Measurements from ENCODE around the gene UACA.

UACA gene

GRCh38 chr15:70762469-70763119 is 764 bp downstream of the UACA start:
- Histone ChIP-seq H3K9me3 (replicated peaks in 1 of 2; ENCODE audit: control insufficient read depth in 2 of 2, insufficient read depth in 1 of 2, low read depth in 1 of 2, low read length in 2 of 2) (peaks cover 0 to 1% of the 10 kb centered on the region in 2 donors), H3K4ac (ENCODE audit: low read length) (no peak overlapping the region), H3K4me1 (ENCODE audit: control insufficient read depth in 2 of 2, insufficient read depth in 1 of 2, low read depth in 1 of 2, low read length in 2 of 2) (peaks cover 3 to 9% of the 10 kb centered on the region in 2 donors), H4K8ac (ENCODE audit: low read depth, low read length) (no peak overlapping the region), H2BK12ac (ENCODE audit: low read length) (no peak overlapping the region), H3K23ac (ENCODE audit: low read depth, low read length, poor library complexity) (peak overlapping the region; percentile 91), H3K4me2 (ENCODE audit: insufficient read depth, low read length, poor library complexity, severe bottlenecking) (peak overlapping the region; percentile 83), H3K27ac (replicated peaks; ENCODE audit: low read length) (peak overlapping the region; percentile 90), H3K79me1 (ENCODE audit: low read depth, low read length) (peaks cover 7% of the 10 kb centered on the region), H3K36me3 (replicated peaks in 1 of 2; ENCODE audit: control insufficient read depth in 2 of 2, insufficient read depth in 2 of 2, low read length in 2 of 2) (no peaks in the 10 kb centered on the region), H4K91ac (ENCODE audit: low read depth, low read length, poor library complexity) (no peak overlapping the region), H3K27me3 (ENCODE audit: control insufficient read depth in 3 of 3, insufficient read depth in 3 of 3, low read depth in 1 of 3, low read length in 3 of 3) (peaks cover 0 to 23% (median 0%) of the 10 kb centered on the region in 3 experiments), H3K9ac (ENCODE audit: low read depth, low read length, poor library complexity) (peak overlapping the region; percentile 93), H3K18ac (ENCODE audit: low read length) (peak overlapping the region; percentile 95), H2BK120ac (ENCODE audit: low read depth, low read length) (no peak overlapping the region), H2AK5ac (ENCODE audit: low read depth, low read length) (peak overlapping the region; percentile 81), H2BK15ac (ENCODE audit: low read length) (peak overlapping the region; percentile 85), H2BK5ac (ENCODE audit: low read length) (peak overlapping the region; percentile 87), H2AFZ (ENCODE audit: low read length) (peak overlapping the region; percentile 100), H3K4me3 (ENCODE audit: low read length in 2 of 2) (peak overlapping the region; percentile 88 to 98), H3K14ac (ENCODE audit: low read length) (peak overlapping the region; percentile 89)
- peak; percentile 38 for DNase-seq (ENCODE audit: low spot score)
- whole genome bisulfite sequencing, 2 donors (ENCODE audit: extremely low coverage in 2 of 2, insufficient read length in 2 of 2, insufficient replicate concordance in 1 of 2) = no CpG with 5 or more reads among the region's 45 CpGs

GRCh38 chr15:70761931-70762468 is 1.4 kb downstream of the UACA start:
- peaks cover 3 to 9% of the 10 kb centered on the region in 2 donors for H3K4me1 ChIP-seq (ENCODE audit: control insufficient read depth in 2 of 2, insufficient read depth in 1 of 2, low read depth in 1 of 2, low read length in 2 of 2)
- H3K9ac ChIP-seq (ENCODE audit: low read depth, low read length, poor library complexity) = no peak overlapping the region
- no peak for DNase-seq (ENCODE audit: low spot score)
- H3K4ac ChIP-seq (ENCODE audit: low read length) = no peak overlapping the region
- no peaks in the 10 kb centered on the region for H3K36me3 ChIP-seq (replicated peaks in 1 of 2; ENCODE audit: control insufficient read depth in 2 of 2, insufficient read depth in 2 of 2, low read length in 2 of 2)
- no peak overlapping the region for H2BK120ac ChIP-seq (ENCODE audit: low read depth, low read length)
- H2BK15ac ChIP-seq (ENCODE audit: low read length) = no peak overlapping the region
- no peak overlapping the region for H2AK5ac ChIP-seq (ENCODE audit: low read depth, low read length)
- H3K9me3 ChIP-seq (replicated peaks in 1 of 2; ENCODE audit: control insufficient read depth in 2 of 2, insufficient read depth in 1 of 2, low read depth in 1 of 2, low read length in 2 of 2) = peaks cover 0 to 1% of the 10 kb centered on the region in 2 donors
- H4K8ac ChIP-seq (ENCODE audit: low read depth, low read length) = no peak overlapping the region
- peaks cover 7% of the 10 kb centered on the region for H3K79me1 ChIP-seq (ENCODE audit: low read depth, low read length)
- peak overlapping the region in 1 of 2 donors; percentile 88 for H3K4me3 ChIP-seq (ENCODE audit: low read length in 2 of 2)
- no CpG with 5 or more reads among the region's 7 CpGs for WGBS, 2 donors (ENCODE audit: extremely low coverage in 2 of 2, insufficient read length in 2 of 2, insufficient replicate concordance in 1 of 2)
- no peak overlapping the region for H3K27ac ChIP-seq (replicated peaks; ENCODE audit: low read length)
- no peak overlapping the region for H3K4me2 ChIP-seq (ENCODE audit: insufficient read depth, low read length, poor library complexity, severe bottlenecking)
- no peak overlapping the region for H2BK12ac ChIP-seq (ENCODE audit: low read length)
- peaks cover 0 to 21% (median 0%) of the 10 kb centered on the region in 3 experiments for H3K27me3 ChIP-seq (ENCODE audit: control insufficient read depth in 3 of 3, insufficient read depth in 3 of 3, low read depth in 1 of 3, low read length in 3 of 3)
- H3K14ac ChIP-seq (ENCODE audit: low read length) = no peak overlapping the region
- H2BK5ac ChIP-seq (ENCODE audit: low read length) = no peak overlapping the region
- peak overlapping the region; percentile 100 for H2AFZ ChIP-seq (ENCODE audit: low read length)
- H3K18ac ChIP-seq (ENCODE audit: low read length) = no peak overlapping the region
- no peak overlapping the region for H4K91ac ChIP-seq (ENCODE audit: low read depth, low read length, poor library complexity)
- no peak overlapping the region for H3K23ac ChIP-seq (ENCODE audit: low read depth, low read length, poor library complexity)

GRCh38 chr15:70761046-70761445 is 2.3 kb downstream of the UACA start:
- DNase-seq (ENCODE audit: low spot score) = no peak
- no peak overlapping the region for H2BK5ac ChIP-seq (ENCODE audit: low read length)
- peaks cover 7% of the 10 kb centered on the region for H3K79me1 ChIP-seq (ENCODE audit: low read depth, low read length)
- H3K4me1 ChIP-seq (ENCODE audit: control insufficient read depth in 2 of 2, insufficient read depth in 1 of 2, low read depth in 1 of 2, low read length in 2 of 2) = peaks cover 3 to 9% of the 10 kb centered on the region in 2 donors
- no peak overlapping the region for H3K4me2 ChIP-seq (ENCODE audit: insufficient read depth, low read length, poor library complexity, severe bottlenecking)
- peaks cover 0 to 18% (median 0%) of the 10 kb centered on the region in 3 experiments for H3K27me3 ChIP-seq (ENCODE audit: control insufficient read depth in 3 of 3, insufficient read depth in 3 of 3, low read depth in 1 of 3, low read length in 3 of 3)
- no peak overlapping the region for H3K14ac ChIP-seq (ENCODE audit: low read length)
- H3K23ac ChIP-seq (ENCODE audit: low read depth, low read length, poor library complexity) = no peak overlapping the region
- no peak overlapping the region for H3K4me3 ChIP-seq (ENCODE audit: low read length in 2 of 2)
- H3K9me3 ChIP-seq (replicated peaks in 1 of 2; ENCODE audit: control insufficient read depth in 2 of 2, insufficient read depth in 1 of 2, low read depth in 1 of 2, low read length in 2 of 2) = peaks cover 0 to 1% of the 10 kb centered on the region in 2 donors
- no peak overlapping the region for H2AK5ac ChIP-seq (ENCODE audit: low read depth, low read length)
- no peaks in the 10 kb centered on the region for H3K36me3 ChIP-seq (replicated peaks in 1 of 2; ENCODE audit: control insufficient read depth in 2 of 2, insufficient read depth in 2 of 2, low read length in 2 of 2)
- no CpG with 5 or more reads among the region's 2 CpGs for WGBS, 2 donors (ENCODE audit: extremely low coverage in 2 of 2, insufficient read length in 2 of 2, insufficient replicate concordance in 1 of 2)
- H2AFZ ChIP-seq (ENCODE audit: low read length) = no peak overlapping the region
- no peak overlapping the region for H3K18ac ChIP-seq (ENCODE audit: low read length)
- no peak overlapping the region for H3K27ac ChIP-seq (replicated peaks; ENCODE audit: low read length)
- no peak overlapping the region for H2BK15ac ChIP-seq (ENCODE audit: low read length)
- no peak overlapping the region for H3K9ac ChIP-seq (ENCODE audit: low read depth, low read length, poor library complexity)
- no peak overlapping the region for H4K91ac ChIP-seq (ENCODE audit: low read depth, low read length, poor library complexity)
- no peak overlapping the region for H3K4ac ChIP-seq (ENCODE audit: low read length)
- no peak overlapping the region for H2BK12ac ChIP-seq (ENCODE audit: low read length)
- no peak overlapping the region for H4K8ac ChIP-seq (ENCODE audit: low read depth, low read length)
- H2BK120ac ChIP-seq (ENCODE audit: low read depth, low read length) = no peak overlapping the region

- Histone ChIP-seq H2BK5ac (ENCODE audit: low read length) (no peak overlapping the region), H3K23ac (ENCODE audit: low read depth, low read length, poor library complexity) (no peak overlapping the region), H3K79me1 (ENCODE audit: low read depth, low read length) (peaks cover 7% of the 10 kb centered on the region), H3K9ac (ENCODE audit: low read depth, low read length, poor library complexity) (no peak overlapping the region), H3K14ac (ENCODE audit: low read length) (no peak overlapping the region), H3K36me3 (replicated peaks in 1 of 2; ENCODE audit: control insufficient read depth in 2 of 2, insufficient read depth in 2 of 2, low read length in 2 of 2) (no peaks in the 10 kb centered on the region), H4K8ac (ENCODE audit: low read depth, low read length) (peak overlapping the region; percentile 4), H2BK120ac (ENCODE audit: low read depth, low read length) (no peak overlapping the region), H3K4me3 (ENCODE audit: low read length in 2 of 2) (no peak overlapping the region), H2BK12ac (ENCODE audit: low read length) (no peak overlapping the region), H2AK5ac (ENCODE audit: low read depth, low read length) (no peak overlapping the region), H3K27me3 (ENCODE audit: control insufficient read depth in 3 of 3, insufficient read depth in 3 of 3, low read depth in 1 of 3, low read length in 3 of 3) (peaks cover 0 to 4% (median 0%) of the 10 kb centered on the region in 3 experiments), H3K4me2 (ENCODE audit: insufficient read depth, low read length, poor library complexity, severe bottlenecking) (no peak overlapping the region), H3K4ac (ENCODE audit: low read length) (no peak overlapping the region), H3K4me1 (ENCODE audit: control insufficient read depth in 2 of 2, insufficient read depth in 1 of 2, low read depth in 1 of 2, low read length in 2 of 2) (peaks cover 0 to 9% of the 10 kb centered on the region in 2 donors), H3K18ac (ENCODE audit: low read length) (no peak overlapping the region), H3K9me3 (replicated peaks in 1 of 2; ENCODE audit: control insufficient read depth in 2 of 2, insufficient read depth in 1 of 2, low read depth in 1 of 2, low read length in 2 of 2) (peaks cover 0 to 1% of the 10 kb centered on the region in 2 donors), H2BK15ac (ENCODE audit: low read length) (no peak overlapping the region), H2AFZ (ENCODE audit: low read length) (no peak overlapping the region), H4K91ac (ENCODE audit: low read depth, low read length, poor library complexity) (no peak overlapping the region), H3K27ac (replicated peaks; ENCODE audit: low read length) (no peak overlapping the region)
- no CpG with 5 or more reads among the region's 9 CpGs for WGBS, 2 donors (ENCODE audit: extremely low coverage in 2 of 2, insufficient read length in 2 of 2, insufficient replicate concordance in 1 of 2)
- no peak for DNase-seq (ENCODE audit: low spot score)
These were observed 4.4 kb downstream of the UACA start for GRCh38 chr15:70758790-70759462.

All from neuronal stem cell (in vitro differentiated cells).